K562 (cell line): ENCODE results near the gene AIM2. TPM values are rescaled to one million over a fixed set of nuclear protein-coding genes. Genes with fewer than 3 reads are reported as not detected.

Experiments
- ATAC-seq: fragments of 200-7000 bp; cut with Tn5 transposase; 3 replicates; pipeline ENCODE4 v1.9.1; 2020; ENCODE audit warnings: moderate library complexity
- BruUV-seq: library from RNA; stranded (reverse); fragments of 400-500 nt; replicated peaks from 2 replicates; lab custom pipeline; 2021; lab: Mats Ljungman, UMichigan
- CTCF ChIA-PET: fragments of 300-600 bp; formaldehyde crosslinking; extraction: SDS; loops from one replicate; lab custom pipeline; 2021; ENCODE audit warnings: low intra/inter-chr PET ratio; lab: Yijun Ruan, JAX
- POLR2A ChIA-PET: fragments of 300-600, 350-650 bp; sonication (Branson Sonifier 250); formaldehyde crosslinking; extraction: SDS; loops from one replicate; lab custom pipeline; 2021; ENCODE audit warnings: antibody characterized with exemption, inconsistent platforms; lab: Yijun Ruan, JAX
- DNase-seq, 4 experiments: peaks; one replicate each; pipeline versions ENCODE4 v3.0.0 to v3.0.0-alpha.2; 2011 to 2018; ENCODE audit warnings: low spot score in 3 of 4, mixed read lengths in 3 of 4; ENCODE audit errors: extremely low read depth in 1 of 4
- FAIRE-seq: peaks from 2 replicates; lab custom pipeline; 2011; peaks lifted over from hg19 to GRCh38; lab: Jason Lieb, UNC
- H2AFZ ChIP-seq: 2 replicates; pipeline ENCODE4 v1.6.0; 2011; ENCODE audit warnings: low read depth, low read length, control low read depth, inconsistent platforms
- H3K27ac ChIP-seq: fragments of 200-600 bp; 3 replicates; pipeline ENCODE4 v1.8.0; 2011; ENCODE audit warnings: low read depth, mild to moderate bottlenecking, control low read depth, inconsistent platforms, low read length, moderate library complexity, mixed read lengths; ENCODE audit errors: extremely low read depth
- H3K27me3 ChIP-seq, 2 experiments: fragments of 300-600 bp in 1 of 2; 2 replicates in 1 of 2; 3 replicates in 1 of 2; pipeline versions ENCODE4 v1.6.0 to v1.8.0; 2011; ENCODE audit warnings: inconsistent platforms in 2 of 2, low read length in 2 of 2, mild to moderate bottlenecking in 1 of 2, mixed read lengths in 1 of 2, moderate library complexity in 1 of 2; ENCODE audit not compliant: control insufficient read depth in 2 of 2, insufficient read depth in 2 of 2
- H3K36me3 ChIP-seq: fragments of 300-600 bp; 3 replicates; pipeline ENCODE4 v1.8.0; 2011; ENCODE audit warnings: mild to moderate bottlenecking, low read length, inconsistent platforms; ENCODE audit not compliant: control insufficient read depth, insufficient read depth
- H3K4me1 ChIP-seq, 2 experiments: fragments of 200-600 bp in 1 of 2; replicated peaks in 1 of 2; 2 replicates in 1 of 2; 3 replicates in 1 of 2; pipeline versions ENCODE4 v1.5.1 to v1.8.0; 2011; ENCODE audit warnings: inconsistent platforms in 2 of 2, low read length in 2 of 2, mild to moderate bottlenecking in 1 of 2, mixed read lengths in 1 of 2, moderate library complexity in 1 of 2; ENCODE audit not compliant: control insufficient read depth in 2 of 2, insufficient read depth in 2 of 2
- H3K4me2 ChIP-seq: 2 replicates; pipeline ENCODE4 v1.6.1; 2011; ENCODE audit warnings: low read length, control low read depth, inconsistent platforms, mixed read lengths; ENCODE audit not compliant: insufficient read depth
- H3K4me3 ChIP-seq: fragments of 200-600 bp; sonication (generic), shearing (Covaris generic); 2 replicates; pipeline ENCODE4 v1.5.1; 2016; ENCODE audit warnings: control low read depth, inconsistent platforms
- H3K79me2 ChIP-seq: fragments of 200-600 bp; 3 replicates; pipeline ENCODE4 v1.8.0; 2011; ENCODE audit warnings: low read length, inconsistent platforms; ENCODE audit not compliant: control insufficient read depth, insufficient read depth
- H3K9ac ChIP-seq, 2 experiments: 2 replicates each; pipeline versions ENCODE4 v1.6.0 to v1.6.1; 2011; ENCODE audit warnings: low read depth in 2 of 2, low read length in 2 of 2, control low read depth in 1 of 2, inconsistent platforms in 1 of 2, mild to moderate bottlenecking in 1 of 2, mixed read lengths in 1 of 2; ENCODE audit not compliant: insufficient read depth in 1 of 2
- H3K9me1 ChIP-seq: one replicate; pipeline ENCODE4 v1.6.0; 2011; ENCODE audit warnings: inconsistent platforms, mild to moderate bottlenecking, low read length, moderate library complexity; ENCODE audit not compliant: control insufficient read depth, insufficient read depth
- H3K9me3 ChIP-seq: replicated peaks from 2 replicates; pipeline ENCODE4 v1.5.1; 2011; ENCODE audit warnings: low read depth, low read length, inconsistent platforms; ENCODE audit not compliant: control insufficient read depth, insufficient read depth
- H4K20me1 ChIP-seq: replicated peaks from 2 replicates; pipeline ENCODE4 v1.6.1; 2011; ENCODE audit warnings: low read length, inconsistent platforms, mixed read lengths; ENCODE audit not compliant: control insufficient read depth, insufficient read depth
- JUN ChIP-seq, 2 experiments: sonication (generic) in 1 of 2; formaldehyde crosslinking in 1 of 2; IDR thresholded peaks; 2 replicates each; pipeline versions ENCODE4 v1.6.1 to v1.8.0; 2012 to 2022; ENCODE audit warnings: borderline replicate concordance in 2 of 2, mild to moderate bottlenecking in 2 of 2, improper control_type of control experiment in 1 of 2, low read depth in 1 of 2, low read length in 1 of 2, missing genetic modification reagents in 1 of 2
- MYC ChIP-seq, 2 experiments: fragments of 250-450 bp in 1 of 2; sonication (Bioruptor Pico) in 1 of 2; IDR thresholded peaks; 2 replicates each; pipeline versions ENCODE4 v1.5.1 to v1.6.1; 2012 to 2021; ENCODE audit warnings: low read depth in 2 of 2, borderline replicate concordance in 1 of 2, improper control_type of control experiment in 1 of 2, low read length in 1 of 2, mild to moderate bottlenecking in 1 of 2, moderate library complexity in 1 of 2
- NR3C1 ChIP-seq: sonication (generic); formaldehyde crosslinking; IDR thresholded peaks from 2 replicates; pipeline ENCODE4 v1.8.1; 2022; ENCODE audit warnings: missing genetic modification reagents
- POU5F1 ChIP-seq: fragments of 150-350 bp; IDR thresholded peaks from 2 replicates; pipeline ENCODE4 v1.6.1; 2014; ENCODE audit warnings: borderline replicate concordance, low read length, low read depth, mild to moderate bottlenecking; ENCODE audit not compliant: partially characterized antibody
- ZNF354B ChIP-seq: fragments of 250-450 bp; sonication (Bioruptor Pico); IDR thresholded peaks from 2 replicates; pipeline ENCODE4 v1.4.0; 2020
- ZNF764 ChIP-seq: fragments of 250-450 bp; sonication (Bioruptor Pico); IDR thresholded peaks from 2 replicates; pipeline ENCODE4 v1.4.0; 2020; ENCODE audit warnings: low read depth, mild to moderate bottlenecking, moderate library complexity
- WGBS: fragments of 100-300 bp; shearing (Covaris generic); methylation state at CpG from one replicate; pipeline ENCODE4 v1.1.6; 2016; ENCODE audit warnings: low coverage, mixed read lengths; ENCODE audit not compliant: insufficient coverage; ENCODE audit errors: missing lambda C conversion rate; 5-methylcytosine and 5-hydroxymethylcytosine counted together
- in situ Hi-C: fragments of 300-500 bp; cut with MboI; formaldehyde crosslinking; loops from 4 replicates; pipeline ENCODE4 v1.15.0; 2018; ENCODE audit warnings: inconsistent platforms, mixed read lengths
- intact Hi-C: fragments of 100-400 bp; cut with micrococcal nuclease; formaldehyde crosslinking; loops from 2 replicates; pipeline ENCODE4 v1.14.2; 2022
- polyA plus RNA-seq, 8 experiments: library from polyadenylated mRNA; depleted of rRNA in 4 of 8; stranded (reverse) in 5 of 8; unstranded in 3 of 8; fragments of >200 nt; fragmentation: Nextera tagmentation in 2 of 8; fragmentation: Illumina TruSeq in 1 of 8; extraction: Ambion mirVana in 2 of 8; extraction: Trizol in 1 of 8; gene quantifications; 2 replicates each; pipeline versions ENCODE4 v1.2.1 to v1.2.3, GENCODE V29; 2011 to 2014; ENCODE audit warnings: inconsistent platforms in 1 of 8, missing spikeins in 1 of 8
- total RNA-seq, 7 experiments: library from RNA; depleted of rRNA in 6 of 7; stranded (reverse); fragments of >200 nt in 6 of 7; fragmentation: Illumina TruSeq in 2 of 7; extraction: Trizol in 2 of 7; gene quantifications; 2 replicates each; pipeline versions ENCODE4 v1.2.1 to v1.2.3, GENCODE V29; 2011 to 2021; ENCODE audit warnings: low replicate concordance in 1 of 7

The AIM2 gene
- total and polyA plus RNA-seq, 9 of the 15 experiments (the other 6 are each of a cell fraction or from before 2014, with no cell fraction given): 0.10 to 0.95 (median 0.22) TPM

GRCh38 chr1:159066108-159066507, 10.5 kb downstream of the AIM2 start (continued):
- no peak for TF ChIP-seq ZNF764 (CRISPR knock-in tag)
- TF ChIP-seq NR3C1 (CRISPR knock-in tag): no peak

- Histone ChIP-seq H3K4me3 (no peak overlapping the region), H3K36me3 (no peaks in the 10 kb centered on the region), H3K9me1 (no peaks in the 10 kb centered on the region), H4K20me1 (no peaks in the 10 kb centered on the region), H2AFZ (no peak overlapping the region), H3K9me3 (no peaks in the 10 kb centered on the region), H3K79me2 (no peaks in the 10 kb centered on the region), H3K9ac (no peak overlapping the region), H3K27me3 (peaks cover 0 to 9% of the 10 kb centered on the region in 2 experiments; a peak in 2 of 5 replicates), H3K4me1 (no peaks in the 10 kb centered on the region), H3K27ac (no peak overlapping the region), H3K4me2 (no peak overlapping the region)
- POLR2A ChIA-PET: no interaction called here
- intact Hi-C loops (no loop called here), in situ Hi-C loops (no loop called here)
- CTCF ChIA-PET: no interaction called here
- no TSS peak for BruUV-seq
- FAIRE-seq: no peak
- DNase-seq: no peak
- TF ChIP-seq JUN (IDR thresholded peaks at IDR 0.05; ENCODE audit: borderline replicate concordance, low read depth, low read length) (no peak), JUN (CRISPR knock-in tag; IDR thresholded peaks at IDR 0.05; ENCODE audit: borderline replicate concordance) (no peak), POU5F1 (no peak), ZNF354B (no peak), MYC (IDR thresholded peaks at IDR 0.05; ENCODE audit: low read depth, low read length) (no peak), MYC (CRISPR knock-in tag; IDR thresholded peaks at IDR 0.05; ENCODE audit: borderline replicate concordance, low read depth) (no peak)
- WGBS: 70% methylated on average over 8 of the region's 8 CpGs
- no peak for ATAC-seq
Observed at GRCh38 chr1:159065106-159065505, 11.5 kb downstream of the AIM2 start.
